HG03378 (cell line): Measurements from ENCODE around the gene ZNF80.
"Not testable (repeated sequence)": the region's sequence is repeated elsewhere in the genome, so short reads cannot be mapped to it uniquely, and the experiment has no call there.

Source experiments
- ATAC-seq: cut with Tn5 transposase; IDR thresholded peaks from one replicate; pipeline ENCODE4 v1.9.1; 2021; ENCODE audit warnings: mild to moderate bottlenecking, moderate library complexity; ENCODE audit not compliant: unreplicated experiment

ZNF80 gene

DNA sequence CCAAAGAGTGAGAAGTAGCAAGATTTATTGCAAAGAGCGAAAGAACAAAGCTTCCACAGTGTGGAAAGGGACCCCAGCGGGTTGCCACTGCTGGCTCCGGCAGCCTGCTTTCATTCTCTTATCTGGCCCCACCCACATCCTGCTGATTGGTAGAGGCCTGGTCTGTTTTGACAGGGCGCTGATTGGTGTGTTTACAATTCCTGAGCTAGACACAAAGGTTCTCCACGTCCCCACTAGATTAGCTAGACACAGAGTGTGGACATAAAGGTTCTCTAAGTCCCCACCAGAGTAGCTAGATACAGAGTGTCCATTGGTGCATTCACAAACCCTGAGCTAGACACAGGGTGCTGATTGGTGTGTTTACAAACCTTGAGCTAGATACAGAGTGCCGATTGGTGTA, at the start of gene ZNF80:
TSS of gene ZNF80 (minus strand) at position 101 of the 400 bp plus-strand sequence. CDS start 504 bp downstream, outside the sequence.
- not testable (repeated sequence) for ATAC-seq

DNA sequence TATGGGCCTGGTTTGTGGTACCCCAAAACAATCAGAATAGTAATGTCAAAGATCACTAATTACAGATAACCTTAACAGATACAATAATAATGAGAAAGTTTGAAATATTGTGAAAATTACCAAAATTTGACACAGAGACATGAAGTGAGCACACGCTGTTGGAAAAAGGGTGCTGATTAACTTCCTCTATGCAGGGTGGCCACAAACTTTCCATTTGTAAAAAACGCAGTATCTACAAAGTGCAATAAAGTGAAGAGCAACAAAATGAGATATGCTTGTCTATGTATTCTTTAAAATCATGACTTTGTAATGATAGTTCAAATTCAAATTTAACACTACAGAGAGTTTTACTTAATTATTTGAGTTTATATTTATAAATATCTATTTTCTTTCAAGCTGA, 48.9 kb upstream of the ZNF80 start:
- ATAC-seq: no peak

DNA sequence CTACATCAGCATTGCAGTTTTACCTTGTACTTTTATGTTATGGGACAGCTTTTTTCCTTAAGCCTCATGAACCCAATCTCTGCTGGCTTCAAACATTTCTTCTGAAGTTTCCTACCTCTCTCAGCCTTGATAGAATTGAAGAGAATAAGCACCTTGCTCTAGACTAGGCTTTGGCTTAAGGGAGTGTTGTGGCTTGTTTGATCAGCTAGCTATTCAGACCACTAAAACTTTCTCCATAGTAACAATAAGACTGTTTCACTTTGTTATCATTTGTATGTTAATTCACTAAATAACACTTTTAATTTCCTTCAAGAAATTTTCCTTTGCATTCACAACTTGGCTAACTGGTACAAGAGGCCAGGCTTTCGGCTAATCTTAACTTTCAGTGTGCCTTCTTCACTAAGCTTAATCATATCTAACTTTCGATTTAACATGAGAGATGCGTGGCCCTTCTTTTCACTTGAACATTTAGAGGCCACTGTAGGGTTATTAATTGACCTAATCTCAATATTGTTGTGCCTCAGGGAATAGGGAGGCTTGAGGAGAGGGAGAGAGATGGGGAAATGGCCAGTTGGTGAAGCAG, 48.4 kb upstream of the ZNF80 start:
- ATAC-seq: peak; percentile 38

DNA sequence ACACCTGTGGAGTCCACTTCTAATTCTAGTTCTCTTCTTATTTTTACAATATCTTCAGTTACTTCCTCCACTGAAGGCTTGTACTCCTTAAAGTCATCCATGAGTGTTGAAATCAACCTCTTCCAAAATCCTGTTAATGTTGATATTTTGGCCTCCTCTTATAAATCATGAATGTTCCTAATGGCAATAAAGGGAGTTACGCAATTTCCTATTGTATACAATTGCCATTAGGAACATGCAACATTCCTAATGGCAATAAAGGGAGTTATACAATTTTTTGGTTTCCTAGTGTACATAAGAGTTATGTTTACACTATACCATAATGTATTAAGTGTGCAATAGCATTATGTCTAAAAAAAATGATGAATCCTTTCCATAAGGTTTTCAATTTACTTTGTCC, 47.3 kb upstream of the ZNF80 start:
- ATAC-seq: no peak

DNA sequence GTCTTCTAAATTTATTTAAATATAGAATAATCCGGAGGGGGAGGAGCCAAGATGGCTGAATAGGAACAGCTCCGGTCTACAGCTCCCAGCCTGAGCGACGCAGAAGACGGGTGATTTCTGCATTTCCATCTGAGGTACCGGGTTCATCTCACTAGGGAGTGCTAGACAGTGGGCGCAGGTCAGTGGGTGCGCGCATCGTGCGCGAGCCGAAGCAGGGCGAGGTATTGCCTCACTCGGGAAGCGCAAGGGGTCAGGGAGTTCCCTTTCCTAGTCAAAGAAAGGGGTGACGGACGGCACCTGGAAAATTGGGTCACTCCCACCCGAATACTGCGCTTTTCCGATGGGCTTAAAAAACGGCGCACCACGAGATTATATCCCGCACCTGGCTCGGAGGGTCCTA, 39.5 kb upstream of the ZNF80 start:
- ATAC-seq: not testable (repeated sequence)

DNA sequence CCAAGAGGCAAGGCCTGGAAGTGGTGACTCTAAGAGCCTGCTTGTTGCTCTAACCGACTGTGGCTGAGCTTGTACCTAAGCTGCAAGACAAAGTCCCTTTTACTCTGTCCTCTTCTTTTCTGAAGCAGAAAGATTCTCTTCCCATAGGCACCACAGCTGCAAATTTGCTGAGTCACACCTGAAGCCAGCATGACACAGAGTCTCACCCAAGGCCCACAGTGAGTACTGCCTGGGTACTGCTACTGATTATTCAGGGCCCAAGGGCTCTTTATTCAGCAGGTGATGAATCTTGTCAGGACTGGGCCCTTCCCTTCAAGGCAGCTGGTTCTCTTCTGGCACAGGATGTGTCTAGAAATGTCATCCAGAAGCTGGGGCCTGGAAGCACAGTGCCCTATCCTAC, 37.6 kb upstream of the ZNF80 start:
- no peak for ATAC-seq

DNA sequence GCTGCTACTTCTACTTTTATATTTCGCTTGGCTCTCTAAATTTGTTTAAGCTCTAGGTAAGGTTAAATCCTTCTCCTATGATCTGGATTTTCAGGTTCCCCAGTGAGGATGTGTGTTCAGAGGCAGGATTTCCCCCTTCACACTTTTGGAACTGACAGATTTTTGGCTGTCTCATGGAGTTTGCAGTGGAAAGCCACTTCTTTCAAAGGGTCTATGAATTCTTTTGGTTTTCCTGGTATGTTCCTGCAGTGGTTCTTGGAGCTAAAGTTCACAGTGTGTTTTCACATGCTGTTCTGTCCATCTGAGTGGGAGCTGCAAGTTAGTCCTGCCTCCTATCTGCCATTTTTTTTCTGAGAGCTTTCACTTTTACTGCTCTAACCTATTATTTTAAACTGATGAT, 34.9 kb upstream of the ZNF80 start:
- ATAC-seq: no peak

DNA sequence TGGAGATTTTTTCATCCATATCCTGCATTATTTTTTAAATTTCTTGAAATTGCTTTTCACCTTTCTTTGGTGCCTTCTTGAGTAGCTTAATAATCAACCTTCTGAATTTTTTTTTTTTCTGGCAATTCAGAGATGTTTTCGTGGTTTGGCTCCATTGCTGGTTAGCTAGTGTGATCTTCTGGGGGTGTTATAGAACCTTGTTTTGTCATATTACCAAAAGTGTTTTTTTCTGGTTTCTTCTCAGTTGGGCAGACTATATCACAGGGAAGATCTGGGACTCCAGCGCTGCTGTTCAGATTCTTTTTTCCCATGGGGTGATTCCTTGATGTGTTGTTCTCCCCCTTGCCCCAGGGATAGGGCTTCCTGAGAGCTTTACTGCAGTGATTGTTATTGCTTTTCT, 32.6 kb upstream of the ZNF80 start:
- no peak for ATAC-seq

DNA sequence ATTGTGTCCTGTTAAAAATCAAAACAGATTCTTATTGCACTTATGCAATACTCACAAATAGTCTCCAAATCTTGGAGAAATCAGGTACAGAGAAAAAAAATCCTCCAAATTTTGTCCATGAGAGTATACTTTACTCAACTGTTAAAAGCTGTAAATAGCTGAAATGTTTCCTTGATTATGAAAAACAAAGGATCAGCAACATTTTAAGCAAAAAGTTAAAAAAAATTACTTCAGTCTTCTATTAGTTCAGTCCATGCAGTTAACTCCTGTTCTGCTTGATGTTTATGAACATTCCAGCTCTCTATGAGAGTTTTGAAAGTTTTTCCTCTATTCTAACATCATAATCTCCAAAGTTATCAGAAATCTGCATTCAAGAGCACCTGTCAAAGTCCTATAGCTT, 22.8 kb upstream of the ZNF80 start:
- ATAC-seq: no peak

DNA sequence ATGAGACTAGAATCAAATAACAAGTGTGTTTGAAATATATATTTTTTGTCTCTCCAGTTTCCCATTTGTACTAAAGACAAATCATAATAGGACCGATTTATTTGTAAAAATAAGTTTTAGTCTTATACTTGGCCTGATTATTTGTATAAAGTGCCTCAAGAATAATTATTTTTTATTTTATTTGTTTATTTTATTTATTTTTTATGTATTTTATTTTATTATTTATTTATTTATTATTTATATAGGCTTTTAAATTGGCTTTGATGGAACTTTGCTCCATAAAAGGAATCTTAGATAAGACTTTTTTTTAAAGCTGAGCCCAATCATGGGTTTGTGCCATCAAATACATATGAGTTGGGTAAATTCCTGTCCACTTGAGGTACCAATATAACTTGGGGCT, 22.2 kb upstream of the ZNF80 start:
- no peak for ATAC-seq

DNA sequence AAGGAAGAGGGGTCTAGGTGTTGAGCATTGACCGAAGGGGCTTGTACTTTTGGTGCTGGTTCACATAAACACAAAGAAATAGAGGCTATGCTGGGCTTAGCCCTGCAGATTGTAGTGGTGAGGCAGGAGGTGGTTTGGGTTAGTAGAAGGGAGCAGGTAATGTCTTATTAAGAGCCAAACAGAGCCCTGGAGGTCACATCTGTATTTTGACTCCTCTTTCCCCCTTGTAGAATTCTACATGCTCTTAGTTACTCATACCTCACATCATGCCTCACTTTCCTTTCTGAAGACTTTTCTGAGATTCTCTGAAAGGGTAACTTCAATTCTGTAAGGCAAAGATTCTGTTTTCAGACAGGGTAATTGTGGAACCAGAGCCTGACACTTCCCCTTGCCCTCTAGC, 16.1 kb upstream of the ZNF80 start:
- no peak for ATAC-seq

DNA sequence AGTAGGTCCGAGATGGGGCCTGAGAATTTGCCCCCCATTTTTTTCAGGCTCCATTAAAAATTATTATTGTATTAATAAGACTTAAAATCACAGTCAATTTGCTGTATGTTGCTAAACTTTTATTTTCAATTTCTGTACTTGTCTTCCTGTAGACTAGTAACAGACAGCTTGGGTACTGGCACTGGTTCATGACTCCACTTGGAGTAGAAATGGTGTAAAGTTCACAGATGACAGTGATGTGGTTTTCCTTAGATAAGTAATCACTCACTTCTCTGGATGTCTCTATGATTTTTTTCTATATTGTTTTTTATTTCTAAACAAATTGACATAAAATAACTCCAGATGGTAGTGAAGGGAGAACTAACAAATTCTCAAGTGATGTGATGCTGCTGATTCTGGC, 15.6 kb upstream of the ZNF80 start:
- ATAC-seq: no peak

DNA sequence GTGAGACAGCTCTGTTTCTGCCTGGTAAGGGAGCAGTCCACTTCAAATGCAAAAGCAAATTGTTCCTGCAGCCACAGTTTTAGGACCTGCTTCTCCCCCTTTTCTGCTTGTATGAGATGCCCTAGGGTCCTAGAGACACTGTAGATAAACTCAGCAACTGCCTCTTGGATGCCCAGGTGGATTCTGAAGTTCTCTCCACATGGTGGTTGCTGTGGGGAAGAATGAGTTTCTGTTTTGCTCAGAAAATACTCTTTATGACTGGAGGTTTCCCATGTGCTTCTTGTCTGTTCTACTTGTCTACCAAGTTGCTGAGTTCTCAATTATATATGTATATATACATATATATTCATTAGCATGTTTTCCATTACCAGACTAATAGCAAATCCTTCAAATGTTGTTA, 5.6 kb upstream of the ZNF80 start:
- peak; percentile 98 for ATAC-seq

DNA sequence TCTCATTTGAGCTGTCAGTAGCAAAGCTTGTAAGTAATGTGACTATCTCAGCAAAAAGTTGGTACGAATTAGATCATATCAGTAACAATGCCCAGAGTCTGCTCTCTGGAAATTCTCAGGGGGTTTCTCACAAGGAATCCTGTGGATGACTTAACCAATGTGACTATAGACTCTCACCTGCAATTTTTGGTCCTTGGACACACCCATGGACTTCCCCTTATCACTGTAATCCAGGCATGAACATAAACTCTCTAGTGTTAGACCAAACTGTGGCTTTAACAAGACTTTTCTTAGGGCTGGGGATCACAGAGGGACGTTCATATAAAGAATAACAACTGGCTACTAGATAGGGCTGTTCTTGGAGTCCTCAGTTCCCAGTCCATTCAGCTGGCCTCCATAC, 3.9 kb upstream of the ZNF80 start:
- no peak for ATAC-seq

DNA sequence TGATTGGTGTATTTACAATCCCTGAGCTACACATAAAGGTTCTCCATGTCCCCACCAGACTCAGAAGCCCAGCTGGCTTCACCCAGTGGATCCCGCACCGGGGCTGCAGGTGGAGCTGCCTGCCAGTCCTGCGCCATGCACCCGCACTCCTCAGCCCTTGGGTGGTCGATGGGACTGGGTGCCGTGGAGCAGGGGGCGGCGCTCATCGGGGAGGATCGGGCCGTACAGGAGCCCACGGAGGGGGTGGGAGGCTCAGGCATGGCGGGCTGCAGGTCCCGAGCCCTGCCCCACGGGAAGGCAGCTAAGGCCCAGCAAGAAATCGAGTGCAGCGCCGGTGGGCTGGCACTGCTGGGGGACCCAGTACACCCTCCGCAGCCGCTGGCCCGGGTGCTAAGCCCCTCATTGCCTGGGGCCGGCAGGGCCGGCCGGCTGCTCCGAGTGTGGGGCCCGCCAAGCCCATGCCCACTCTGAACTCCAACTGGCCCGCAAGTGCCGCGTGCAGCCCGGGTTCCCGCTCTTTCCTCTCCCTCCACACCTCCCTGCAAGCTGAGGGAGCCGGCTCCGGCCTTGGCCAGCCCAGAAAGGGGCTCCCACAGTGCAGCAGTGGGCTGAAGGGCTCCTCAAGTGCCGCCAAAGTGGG, 888 bp upstream of the ZNF80 start:
- ATAC-seq: not testable (repeated sequence)

DNA sequence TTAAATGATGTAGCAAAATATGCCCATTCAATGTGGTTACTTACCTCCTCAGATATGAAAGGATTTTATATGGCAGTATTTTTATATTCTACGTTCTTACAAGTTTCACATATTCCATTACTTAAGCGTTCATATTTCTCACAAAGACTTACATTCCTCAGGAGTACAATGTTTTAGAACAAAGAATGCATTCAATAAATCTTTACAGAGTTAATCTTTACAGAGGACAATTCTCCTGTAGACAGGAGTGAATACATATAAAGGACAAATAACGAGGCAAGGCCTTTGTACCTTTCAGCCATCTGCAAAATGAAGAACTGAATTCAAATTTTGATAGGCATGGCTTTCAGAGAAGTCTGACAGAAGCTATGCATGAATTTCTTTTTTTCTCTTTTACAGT, 1.9 kb downstream of the ZNF80 start:
- no peak for ATAC-seq

DNA sequence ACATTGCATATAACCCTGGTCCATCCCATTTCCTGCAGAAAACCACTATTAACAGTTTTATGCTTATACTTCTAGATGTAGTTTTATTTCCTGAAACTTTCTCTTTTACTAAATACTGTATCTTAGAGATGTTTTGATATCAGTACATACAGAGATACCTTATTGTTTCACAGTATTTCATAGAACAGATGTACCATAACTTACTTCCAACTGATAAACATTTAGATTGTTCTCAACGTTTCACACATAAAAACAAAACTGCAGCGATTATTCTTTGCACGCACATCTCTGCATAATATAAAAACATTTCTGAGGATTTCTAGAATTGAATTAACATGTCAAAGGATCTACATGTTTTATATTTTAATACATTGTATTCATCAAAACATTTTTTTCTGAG, 2.6 kb downstream of the ZNF80 start:
- no peak for ATAC-seq

DNA sequence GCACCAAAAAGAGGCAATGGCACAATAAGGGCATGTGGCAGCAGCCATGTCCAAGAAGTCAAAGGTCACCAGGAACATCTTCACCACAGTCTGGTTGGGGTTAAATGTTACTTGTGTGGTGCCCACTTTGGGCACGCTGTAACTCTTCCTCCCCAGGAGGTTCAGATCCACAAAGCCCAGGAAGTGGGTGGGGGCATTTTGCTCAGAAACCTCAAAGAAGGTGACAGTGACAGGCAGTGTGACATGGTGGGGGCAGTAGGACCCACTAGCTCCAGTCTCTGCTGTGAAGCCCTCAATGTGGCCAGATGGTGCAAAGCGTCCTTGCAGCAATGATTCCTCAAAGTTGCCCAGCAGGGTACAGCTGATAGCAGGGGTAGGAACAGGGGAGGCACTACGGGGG, 5.8 kb downstream of the ZNF80 start:
- no peak for ATAC-seq

DNA sequence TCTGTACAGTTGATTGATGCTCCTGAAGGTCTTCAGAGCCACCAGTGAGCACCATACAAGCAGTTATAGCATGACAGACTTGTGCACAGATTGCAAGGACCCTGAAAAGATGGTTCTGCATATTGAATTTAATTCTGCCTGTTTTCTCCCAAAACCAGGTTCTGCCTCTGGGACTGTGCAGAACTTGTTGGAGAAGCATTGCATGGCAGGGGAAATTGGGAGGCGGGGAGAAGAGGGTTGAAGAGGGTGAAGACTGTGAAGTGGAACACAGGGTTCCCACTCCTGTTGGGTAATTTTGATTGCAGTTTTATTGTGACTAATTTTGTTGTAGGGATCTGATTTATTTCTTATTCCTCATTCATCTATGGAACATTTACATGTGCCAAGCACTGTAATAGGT, 10.3 kb downstream of the ZNF80 start:
- no peak for ATAC-seq

DNA sequence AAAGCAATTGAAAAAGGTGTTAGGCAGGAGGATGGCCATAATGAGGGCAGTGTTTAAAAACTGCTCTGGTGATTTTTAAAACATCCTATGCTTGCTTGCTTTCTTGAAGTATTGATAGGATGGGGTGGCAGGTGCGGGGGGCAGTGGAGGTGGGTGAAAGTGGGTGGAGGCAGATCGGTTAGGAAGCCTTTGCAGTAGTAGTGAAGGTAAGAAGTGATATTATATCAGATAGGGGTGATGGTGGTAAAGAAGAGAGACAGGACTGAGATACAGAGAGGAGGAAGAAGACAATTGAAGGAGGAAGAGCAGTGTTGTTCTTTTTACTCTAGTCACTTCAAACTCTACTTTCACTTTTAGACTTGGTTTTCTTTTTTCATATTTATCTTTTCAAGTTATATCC, 11.1 kb downstream of the ZNF80 start:
- ATAC-seq: no peak

DNA sequence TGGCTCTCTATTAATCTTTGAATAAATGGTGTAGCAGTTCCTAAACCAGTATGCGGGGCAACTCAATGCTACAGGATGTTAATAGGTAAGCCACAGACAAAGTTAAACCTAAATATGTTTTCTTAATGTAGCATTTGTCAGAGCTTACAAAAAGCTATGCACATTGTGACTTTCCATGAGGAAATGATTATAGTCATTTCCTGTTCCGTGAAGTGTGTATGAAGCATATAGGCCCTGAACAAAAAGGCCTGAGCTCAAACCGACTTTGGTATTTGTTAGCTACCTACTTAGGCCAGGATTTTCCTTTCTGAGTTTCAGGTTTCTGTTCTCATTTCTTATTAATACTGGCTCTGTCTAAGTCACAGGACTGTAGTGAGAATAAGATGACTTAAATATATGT, 14.2 kb downstream of the ZNF80 start:
- peak; percentile 87 for ATAC-seq

DNA sequence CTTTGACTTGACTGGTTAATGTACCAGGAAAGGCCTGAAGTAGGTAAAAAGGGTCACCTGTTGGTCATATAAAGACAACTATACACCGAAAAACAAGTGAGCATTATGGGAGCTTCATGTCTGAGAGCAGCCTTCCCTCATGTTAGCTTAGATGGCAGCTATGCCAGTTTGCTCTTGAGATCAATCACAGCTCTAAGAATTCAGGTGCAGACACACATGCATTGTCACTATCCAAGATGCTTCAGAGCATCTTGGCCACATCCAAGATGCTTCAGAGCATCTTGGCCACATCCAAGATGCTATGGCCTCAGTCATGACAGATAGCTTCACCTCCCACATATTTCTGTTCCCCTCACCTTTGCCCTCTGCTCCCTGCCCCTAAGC, 15.5 kb downstream of the ZNF80 start:
- no peak for ATAC-seq
